ENCODE results near the gene KCNJ9.
"Not testable (repeated sequence)": the region's sequence is repeated elsewhere in the genome, so short reads cannot be mapped to it uniquely, and the experiment has no call there.

Gene KCNJ9

DNA sequence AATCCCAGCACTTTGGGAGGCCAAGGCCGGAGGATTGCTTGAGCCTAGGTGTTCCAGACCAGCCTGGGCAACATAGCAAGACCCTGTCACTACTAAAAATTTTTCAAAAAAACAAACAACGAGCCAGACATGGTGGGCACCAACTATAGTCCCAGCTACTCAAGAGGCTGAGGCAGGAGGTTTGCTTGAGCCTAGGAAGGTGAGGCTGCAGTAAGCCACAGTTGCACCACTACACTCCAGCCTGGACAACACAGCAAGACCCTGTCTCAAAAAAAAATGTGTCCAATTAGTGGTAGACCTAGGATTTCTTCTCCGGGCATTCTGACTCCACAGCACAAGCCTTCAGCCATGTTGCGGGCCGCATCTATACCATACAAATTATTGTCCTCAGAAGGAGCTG lies 23.8 kb downstream of the KCNJ9 start:
- DNase-seq, result no peak

DNA sequence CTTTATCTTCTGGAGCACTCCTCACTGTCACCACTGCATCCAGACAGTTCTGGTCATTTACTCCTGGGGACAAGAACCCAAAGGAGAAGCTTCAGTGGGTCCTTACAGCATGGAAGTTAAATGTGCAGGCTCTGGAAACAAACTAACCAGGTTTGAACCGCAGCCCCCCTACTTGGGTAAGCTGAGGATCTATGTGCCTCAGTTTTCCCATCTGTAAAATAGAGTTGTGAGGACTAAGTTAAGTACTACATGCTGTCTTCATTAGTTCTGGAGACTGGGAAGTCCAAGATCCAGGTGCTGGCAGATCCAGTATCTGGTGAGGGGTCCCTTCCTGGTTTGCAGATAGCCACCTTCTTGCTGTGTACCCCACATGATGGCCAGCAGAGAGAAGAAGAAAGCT lies 26.2 kb downstream of the KCNJ9 start:
- no peak for DNase-seq

DNA sequence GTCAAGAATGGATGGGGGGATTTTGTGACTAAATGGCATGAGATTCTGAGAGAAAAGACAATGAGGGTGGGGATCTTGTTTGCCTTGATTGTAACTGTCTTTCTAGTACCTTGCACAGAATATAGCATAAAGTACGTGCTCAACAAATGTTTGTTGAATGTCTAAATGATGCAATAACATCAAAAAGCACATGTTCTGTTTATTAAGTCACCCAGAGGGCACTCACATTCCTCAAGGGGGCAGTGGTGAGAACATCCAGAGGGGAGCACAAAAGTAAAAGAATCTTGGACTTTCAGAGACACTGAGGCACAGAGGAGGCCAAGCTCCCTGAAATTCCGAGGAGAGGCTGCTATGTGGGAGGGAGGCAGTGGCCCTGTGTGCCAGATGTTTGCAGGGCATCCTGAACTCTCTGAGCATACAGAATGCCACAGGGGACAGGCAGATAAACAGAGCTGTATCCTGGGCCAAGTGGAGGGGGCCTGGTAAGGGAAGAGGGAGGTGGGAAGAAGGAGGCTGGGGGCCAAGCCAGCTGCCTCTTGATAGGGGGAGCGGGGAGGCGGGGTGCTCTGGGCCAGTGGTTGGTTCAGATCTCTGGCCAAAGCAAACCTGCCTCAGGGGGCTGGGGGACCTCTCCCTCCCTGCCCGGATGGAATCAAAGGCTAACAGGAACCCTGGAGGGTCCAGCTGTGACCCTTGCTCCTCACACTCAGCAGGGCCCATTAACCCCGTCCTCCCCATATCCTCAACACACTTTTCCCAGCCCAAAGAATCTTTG lies 27.7 kb downstream of the KCNJ9 start:
- DNase-seq, result peak; percentile 76

DNA sequence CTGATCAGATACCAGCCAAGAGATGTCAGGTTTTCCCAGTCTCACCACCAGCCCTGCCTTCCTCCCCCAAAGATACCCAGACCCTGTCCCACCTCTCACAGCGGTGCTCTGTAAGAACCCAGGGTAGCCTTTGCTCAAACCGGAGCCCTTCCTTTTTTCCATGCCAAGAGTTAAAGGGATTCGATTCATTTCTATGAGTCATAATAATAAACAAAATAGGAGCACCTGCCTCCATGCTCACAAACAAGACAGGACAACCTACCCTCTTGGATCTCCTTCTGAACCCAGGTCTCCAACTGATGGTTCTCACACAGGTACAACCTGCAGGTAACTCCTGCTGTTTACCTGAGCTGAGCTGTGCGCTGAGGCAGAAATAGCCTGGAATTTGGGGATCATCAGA lies 28.3 kb downstream of the KCNJ9 start:
- DNase-seq, result no peak

DNA sequence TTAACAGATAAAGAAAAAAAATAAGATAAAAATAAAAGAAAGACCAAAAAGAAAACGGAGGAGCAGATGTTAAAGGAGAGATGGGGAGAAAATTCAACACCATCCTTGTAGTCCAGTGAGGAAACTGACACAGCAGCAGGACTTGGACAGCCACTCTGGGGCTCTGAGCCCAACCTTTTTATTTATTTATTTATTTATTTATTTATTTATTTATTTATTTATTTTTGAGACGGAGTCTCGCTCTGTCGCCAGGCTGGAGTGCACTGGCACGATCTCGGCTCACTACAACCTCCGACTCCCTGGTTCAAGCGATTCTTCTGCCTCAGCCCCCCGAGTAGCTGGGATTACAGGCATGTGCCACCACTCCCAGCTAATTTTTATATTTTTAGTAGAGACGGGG lies 30.1 kb downstream of the KCNJ9 start:
- not testable (repeated sequence) for DNase-seq

DNA sequence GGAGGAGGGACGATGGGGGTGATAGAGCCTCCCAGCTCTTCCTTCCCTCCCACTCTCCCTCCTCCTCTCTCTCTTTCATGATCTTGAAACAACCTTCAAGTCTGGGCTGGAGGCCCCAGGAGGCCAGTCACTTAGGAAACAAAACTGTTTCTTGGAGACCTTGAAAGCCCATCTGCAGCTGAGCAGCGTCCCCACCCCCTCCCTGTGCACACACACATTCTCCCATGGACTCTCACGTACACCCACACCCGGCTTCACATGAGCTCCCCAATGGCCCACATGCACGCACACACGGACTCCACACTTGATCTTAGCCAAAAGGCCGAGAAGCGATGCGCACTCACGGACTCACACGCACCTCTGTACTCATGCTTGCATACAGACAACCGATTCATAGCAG lies 31.0 kb downstream of the KCNJ9 start:
- peak; percentile 63 for DNase-seq

DNA sequence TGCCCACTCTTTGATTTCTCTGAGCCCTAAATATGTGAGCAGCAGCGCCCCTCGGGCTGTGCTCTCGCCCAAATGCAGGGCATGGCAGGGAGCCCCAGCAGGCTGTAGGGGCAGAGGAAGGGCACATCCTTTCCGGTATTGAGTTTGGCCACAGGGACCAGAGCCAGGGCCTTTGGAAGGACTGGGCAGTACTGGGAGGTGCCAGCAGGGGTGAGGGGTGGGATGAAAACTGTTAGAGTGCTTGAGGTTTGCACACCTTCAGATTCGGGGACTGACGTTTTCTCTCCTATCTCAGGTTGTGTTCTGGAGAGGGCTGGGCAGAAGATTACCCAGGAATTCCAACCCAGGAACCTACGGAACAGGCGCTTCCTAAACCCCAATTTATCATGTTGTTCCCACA lies 32.1 kb downstream of the KCNJ9 start:
- DNase-seq, result no peak

DNA sequence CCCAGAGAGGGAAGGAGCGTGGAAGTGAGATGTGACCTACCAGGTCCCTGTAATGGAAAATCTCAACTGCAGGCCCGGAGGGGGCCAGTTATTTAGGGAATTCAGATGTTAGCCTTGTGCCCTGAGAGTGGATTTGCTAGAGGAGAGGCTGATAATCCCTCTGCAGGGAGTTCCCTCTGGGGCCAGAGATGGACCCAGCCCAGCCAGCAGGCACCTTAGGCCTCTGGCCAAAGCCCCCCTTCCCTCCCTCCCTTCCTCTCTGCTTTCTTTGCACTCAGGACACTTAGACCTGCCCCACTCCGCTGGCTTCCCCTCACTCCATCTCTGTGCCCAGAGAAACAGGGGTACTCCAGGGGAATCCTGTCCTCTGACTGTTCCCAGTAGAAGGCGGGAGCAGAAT lies 32.7 kb downstream of the KCNJ9 start:
- no peak for DNase-seq

DNA sequence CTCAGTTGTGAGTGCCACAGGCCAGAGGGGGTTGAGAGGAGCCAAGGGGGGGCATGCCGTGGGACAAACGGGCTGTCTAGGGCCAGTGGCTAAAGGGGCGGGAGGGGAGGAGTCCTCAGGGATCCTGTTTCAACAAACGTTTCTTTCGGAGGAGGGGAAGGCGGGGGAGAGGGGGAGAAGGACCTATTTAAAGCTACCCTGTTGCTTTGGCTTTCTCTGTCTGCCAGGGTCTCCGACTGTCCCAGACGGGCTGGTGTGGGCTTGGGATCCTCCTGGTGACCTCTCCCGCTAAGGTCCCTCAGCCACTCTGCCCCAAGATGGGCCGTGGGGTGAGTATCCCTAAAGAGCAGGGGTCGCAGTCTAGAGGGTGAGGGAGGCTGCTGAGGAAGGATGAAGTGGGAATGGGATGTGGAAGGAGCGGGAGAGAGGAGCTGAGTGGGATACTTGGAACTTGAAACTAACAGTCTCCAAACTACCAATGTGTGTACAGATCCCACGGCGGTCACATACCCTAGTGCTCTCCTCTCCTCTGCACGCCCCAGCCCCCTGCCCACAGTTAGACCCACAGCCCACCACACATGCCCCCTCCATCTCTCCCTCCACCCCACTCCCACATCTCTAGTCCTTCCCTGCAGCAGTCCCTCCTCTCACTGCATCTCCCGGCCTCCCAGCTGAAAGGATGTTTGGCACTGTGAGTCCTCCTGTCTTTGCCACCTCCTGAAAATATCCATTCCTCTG lies 34.4 kb downstream of the KCNJ9 start, which contains the start of gene ATP1A2:
Gene ATP1A2, plus strand, starts transcription at position 215 of the 738 bp plus-strand sequence. Its CDS starts 103 bp downstream, at position 318.
- peak; percentile 73 for DNase-seq

DNA sequence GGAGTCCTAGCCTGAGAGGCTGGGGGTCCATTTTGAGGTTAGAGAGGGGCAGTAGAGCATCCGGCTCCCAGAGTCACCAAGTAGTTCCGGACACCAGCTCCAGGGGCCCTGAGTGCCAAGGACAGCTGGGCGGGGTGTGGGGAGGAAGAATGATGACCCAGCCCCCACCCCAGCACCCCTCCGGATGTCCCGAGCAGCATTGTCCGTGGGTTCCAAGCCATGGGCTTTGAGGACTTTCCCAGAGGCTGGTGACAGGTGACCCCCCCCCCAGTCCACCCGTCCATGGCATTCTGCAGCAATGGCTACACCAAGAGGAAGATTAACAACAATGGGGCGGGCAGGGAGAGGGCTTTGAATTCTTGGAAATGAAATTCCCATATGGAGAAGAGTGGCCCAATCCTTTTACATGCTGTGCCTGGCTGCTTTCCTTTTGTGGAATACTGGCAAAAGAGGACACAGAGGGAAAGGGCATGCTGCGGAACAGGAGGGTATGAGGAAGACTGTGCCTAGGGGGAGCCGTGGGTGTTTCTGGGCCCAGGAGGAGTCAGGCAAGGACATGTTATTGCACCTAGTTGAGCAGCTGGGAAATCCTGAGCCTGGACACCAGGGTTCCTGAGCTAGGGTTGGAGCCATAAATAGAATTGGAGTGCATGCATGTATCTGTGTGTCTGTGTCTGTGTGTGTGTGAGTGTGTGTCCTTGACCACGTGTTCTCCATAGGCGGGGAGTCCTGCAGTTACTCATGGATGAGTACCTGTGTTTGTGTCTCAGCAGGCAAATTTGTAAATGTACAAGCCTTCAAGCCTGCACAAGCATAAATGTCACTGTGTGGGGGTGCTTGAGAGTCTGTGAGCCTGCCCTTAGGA lies 35.2 kb downstream of the KCNJ9 start:
- peak; percentile 79 for DNase-seq

DNA sequence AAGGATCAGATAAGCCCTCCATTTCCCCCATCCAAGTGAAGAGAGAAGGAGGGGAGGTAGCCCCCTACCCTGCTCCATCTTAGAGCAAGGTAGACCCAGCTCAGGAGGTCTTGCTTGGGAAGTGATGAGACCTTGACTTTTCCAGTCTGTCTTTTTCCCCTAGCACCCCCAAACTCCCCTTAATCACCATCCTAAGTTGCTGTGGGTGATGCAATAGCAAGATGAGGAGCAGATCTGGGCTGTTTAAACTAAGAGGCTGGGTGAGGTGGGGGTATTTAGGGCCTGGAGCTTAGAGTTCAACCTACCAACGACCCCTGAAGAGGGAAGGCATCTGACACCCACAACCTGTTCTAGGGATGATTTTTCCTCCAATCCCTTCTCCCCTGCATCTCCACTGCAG lies 36.0 kb downstream of the KCNJ9 start:
- no peak for DNase-seq

DNA sequence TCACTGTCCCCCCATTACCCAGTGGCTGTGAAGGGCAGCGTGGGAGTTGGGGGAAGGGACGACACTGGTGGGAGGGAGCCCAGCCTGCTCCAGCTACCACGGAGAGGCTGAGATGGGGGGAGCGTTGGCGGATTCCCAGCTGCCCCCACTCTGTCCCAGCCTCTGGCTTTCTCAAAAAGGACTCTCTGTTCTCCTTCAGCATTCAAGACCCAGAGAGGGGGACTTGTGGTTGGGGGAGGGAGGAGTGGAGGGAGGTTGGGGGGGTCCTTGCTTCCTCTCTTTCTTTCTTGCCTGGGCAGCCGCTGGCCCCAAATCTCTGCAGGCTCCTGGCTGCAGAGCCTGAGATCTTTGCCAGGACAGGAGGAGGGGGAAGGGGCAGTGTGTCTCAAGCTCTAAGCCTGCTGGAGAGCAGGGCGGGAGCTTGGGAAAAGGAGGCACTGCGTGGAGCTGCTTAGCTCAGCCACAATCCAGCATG lies 36.4 kb downstream of the KCNJ9 start:
- DNase-seq, result peak; percentile 76

DNA sequence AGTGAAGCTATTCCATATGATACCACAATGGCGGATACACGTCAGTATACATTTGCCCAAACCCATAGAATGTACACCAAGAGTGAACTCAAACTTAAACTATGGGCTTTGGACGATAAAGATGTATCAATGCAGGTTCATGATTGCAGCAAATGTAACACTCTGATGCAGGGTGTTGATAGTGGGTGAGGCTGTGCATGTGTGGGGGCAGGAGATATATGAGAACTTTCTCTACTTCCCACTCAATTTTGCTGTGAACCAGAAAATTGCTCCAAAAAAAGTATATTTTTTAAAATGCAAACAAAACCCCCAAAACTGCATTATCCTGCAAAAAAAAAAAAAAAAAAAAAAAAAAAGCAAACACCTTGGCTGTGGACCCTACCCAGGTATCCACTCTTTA lies 37.6 kb downstream of the KCNJ9 start:
- DNase-seq, result no peak

DNA sequence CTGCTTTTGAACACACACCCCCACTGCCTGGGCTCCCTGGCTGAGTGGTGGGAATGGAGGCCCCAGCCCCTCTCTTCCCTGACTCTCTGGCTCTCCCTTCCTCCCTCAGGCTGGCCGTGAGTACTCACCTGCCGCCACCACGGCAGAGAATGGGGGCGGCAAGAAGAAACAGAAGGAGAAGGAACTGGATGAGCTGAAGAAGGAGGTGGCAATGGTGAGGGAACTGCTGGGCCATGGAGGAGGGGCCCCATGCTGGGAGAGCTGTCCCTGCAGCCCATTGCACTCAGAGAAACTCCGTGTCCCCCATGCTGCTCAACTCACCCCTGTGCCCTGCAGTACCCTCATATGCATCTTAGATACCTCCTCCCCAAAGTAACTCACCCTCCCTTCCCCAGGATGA lies 39.5 kb downstream of the KCNJ9 start:
- no peak for DNase-seq

DNA sequence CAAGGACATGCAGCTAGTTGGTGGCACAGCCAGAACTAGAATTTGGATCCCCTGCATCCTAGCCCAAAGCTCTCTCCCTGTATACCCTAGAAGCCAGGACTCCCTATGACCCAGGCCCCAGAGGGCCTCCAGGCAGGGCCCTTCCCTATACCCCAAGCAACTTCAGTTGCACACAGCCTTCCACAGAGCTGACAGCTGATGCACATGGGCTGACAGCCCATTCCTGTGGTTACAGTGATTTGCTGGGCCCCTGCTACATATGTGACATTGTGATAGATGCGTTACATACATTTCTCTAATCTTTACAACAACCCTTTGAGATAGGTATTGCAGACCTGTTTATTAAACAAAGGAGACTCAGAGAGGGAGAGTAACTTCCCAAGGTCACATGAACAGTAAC lies 40.0 kb downstream of the KCNJ9 start:
- DNase-seq, result no peak

DNA sequence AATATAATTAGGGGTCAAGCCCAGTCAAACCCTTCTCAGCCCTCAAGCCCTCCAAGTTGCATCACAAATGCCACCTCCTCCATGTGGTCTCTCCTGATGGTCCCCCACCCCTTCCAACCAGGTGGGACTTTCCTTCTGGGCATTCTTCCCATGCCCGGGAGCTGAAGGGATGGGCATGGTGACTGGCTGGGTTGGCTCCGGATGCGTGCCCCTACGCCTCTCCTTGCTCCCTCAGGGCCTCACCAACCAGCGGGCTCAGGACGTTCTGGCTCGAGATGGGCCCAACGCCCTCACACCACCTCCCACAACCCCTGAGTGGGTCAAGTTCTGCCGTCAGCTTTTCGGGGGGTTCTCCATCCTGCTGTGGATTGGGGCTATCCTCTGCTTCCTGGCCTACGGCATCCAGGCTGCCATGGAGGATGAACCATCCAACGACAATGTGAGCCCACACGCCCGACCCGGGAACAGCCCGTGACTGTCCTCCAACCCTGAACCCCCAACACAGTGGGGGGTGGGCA lies 41.7 kb downstream of the KCNJ9 start:
- no peak for DNase-seq

DNA sequence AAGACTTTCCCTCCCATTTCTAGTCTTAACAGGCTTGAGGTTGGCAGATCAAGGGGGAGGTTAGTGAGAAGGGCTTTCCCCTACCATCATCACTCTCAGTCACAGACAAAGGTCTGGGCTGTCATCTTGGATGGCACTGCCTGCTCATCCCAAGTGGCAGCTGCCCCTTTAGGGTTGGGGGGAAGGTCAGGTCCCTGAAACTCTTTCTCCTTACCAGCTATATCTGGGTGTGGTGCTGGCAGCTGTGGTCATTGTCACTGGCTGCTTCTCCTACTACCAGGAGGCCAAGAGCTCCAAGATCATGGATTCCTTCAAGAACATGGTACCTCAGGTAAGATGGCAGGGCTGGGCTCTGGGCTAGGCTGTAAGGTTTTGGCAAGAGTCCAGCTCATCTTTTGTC lies 42.4 kb downstream of the KCNJ9 start:
- DNase-seq, result no peak

DNA sequence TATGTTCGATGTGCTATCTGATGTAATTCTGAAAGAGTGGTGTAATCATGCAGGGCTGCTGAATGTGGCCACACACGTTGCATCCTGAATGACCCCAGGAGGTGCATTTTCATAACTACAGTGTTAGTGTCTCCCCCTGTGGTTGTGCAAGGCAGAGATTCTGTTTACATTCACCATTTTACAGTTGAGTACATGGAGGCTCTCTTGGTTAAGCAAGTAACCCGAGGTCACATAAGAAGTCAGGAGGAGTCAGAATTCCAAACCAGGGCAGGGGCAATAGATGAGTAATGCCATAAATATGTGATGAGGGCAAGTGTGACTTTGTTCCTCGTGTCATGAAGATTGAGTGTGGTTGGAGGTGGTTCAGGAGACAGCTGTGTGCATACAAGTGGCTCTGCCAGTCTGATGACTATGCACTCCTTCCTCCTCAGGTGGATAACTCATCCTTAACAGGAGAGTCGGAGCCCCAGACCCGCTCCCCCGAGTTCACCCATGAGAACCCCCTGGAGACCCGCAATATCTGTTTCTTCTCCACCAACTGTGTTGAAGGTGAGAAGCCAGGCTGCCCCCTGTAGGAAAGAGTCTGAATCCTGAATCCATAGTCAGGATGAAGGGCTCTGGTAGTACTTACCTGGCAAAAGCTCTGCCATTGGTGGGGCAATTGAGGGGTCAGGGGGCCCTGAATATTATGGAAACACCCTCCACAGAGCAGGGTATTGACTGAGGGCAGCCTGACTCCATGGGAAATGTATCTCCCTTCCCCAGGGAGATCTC lies 43.6 kb downstream of the KCNJ9 start:
- DNase-seq, result no peak

DNA sequence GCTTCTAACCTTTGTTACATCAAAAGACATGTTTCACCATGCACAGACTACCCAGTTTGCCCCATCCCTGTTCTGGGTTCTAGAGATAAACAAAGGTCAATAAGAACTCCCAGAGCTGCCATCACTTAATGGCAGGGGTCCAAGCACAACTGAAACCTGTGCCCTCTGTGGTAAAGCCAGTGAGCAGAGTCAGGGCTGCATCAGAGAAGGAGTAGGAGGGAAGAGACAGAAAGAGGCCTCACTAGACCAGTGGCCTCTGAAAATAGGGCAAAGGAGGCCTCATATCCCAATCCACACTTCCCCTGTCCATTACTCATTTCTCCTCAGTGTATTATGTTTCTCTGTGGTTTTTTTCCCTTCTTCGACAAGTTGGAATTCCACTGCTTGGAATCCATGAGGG lies 44.4 kb downstream of the KCNJ9 start:
- no peak for DNase-seq

DNA sequence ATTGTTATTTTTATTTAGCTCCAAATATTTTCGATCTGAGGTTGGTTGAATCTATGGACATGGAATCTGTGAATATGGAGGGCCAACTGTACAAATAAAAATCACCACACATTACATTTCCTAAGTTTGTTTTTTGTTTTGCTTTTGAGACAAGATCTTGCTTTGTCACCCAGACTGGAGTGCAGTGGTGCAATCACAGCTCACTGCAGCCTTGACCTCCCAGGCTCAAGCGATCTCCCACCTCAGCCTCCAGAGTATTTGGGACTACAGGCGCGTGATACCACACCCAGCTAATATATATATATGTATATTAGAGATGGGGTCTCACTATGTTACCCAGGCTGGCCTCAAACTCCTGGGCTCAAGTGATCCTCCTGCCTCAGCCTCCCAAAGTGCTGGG lies 45.0 kb downstream of the KCNJ9 start:
- not testable (repeated sequence) for DNase-seq

DNA sequence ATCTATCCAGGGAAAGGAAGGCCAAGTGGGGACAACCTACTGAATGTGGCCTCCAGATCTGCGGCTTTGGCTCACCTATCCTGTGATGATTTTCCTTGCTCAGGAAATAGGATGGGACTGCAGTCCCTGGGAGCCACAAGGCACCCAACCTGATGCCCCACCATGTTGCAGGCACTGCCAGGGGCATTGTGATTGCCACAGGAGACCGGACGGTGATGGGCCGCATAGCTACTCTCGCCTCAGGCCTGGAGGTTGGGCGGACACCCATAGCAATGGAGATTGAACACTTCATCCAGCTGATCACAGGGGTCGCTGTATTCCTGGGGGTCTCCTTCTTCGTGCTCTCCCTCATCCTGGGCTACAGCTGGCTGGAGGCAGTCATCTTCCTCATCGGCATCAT lies 46.0 kb downstream of the KCNJ9 start:
- DNase-seq, result no peak

DNA sequence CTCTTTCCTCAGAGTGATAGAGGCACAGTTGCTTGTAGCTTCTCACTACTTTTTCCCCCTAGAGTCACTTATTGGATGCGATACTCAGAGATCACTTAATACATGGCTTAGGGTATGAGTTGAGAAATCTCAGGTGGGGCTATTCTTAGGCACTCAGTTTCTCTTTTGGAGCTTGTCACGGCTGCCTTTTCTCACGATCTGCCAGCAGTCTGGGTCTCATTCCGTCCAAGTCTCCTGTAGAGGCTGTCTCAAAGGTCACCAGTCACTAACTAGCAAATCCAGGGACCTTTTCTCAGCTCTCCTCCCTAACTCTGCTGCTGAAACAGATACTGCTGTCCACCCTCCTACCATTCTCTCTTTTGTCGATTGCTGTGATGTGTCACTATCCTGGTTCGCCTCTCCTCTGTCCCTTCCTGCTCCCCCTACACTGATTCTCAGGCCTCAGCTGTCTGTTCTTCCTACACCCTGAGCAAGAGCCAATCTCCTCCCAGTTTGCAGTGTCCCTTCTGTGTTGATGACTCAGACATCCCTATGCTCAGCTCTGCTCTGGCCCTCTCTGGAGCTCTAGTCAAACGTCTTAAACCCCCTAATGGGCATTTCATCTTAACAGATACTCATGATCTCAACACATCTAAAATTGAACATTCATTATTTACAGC lies 46.7 kb downstream of the KCNJ9 start:
- no peak for DNase-seq

Measured in eye (tissue), 1 donor.